Stimulated activated CD8-positive, alpha-beta memory T cell treated with anti-CD3 and anti-CD28 coated beads, Interleukin-15, amount 100 ng/mL, for 48 hours (primary cell): ENCODE measurements around the gene RSPO1.

Source experiments
- DNase-seq, 2 donors: peaks; one replicate each; pipeline ENCODE4 v3.0.0-alpha.2; 2020; ENCODE audit warnings: low read depth in 2 of 2

RSPO1 gene

GRCh38 chr1:37656881-37657280, 22.2 kb upstream of the RSPO1 start:
- no peak for DNase-seq

GRCh38 chr1:37656026-37656425, 21.3 kb upstream of the RSPO1 start:
- DNase-seq: no peak

- no peak for DNase-seq
Measured at GRCh38 chr1:37655274-37655673, 20.6 kb upstream of the RSPO1 start.

GRCh38 chr1:37653906-37654305, 19.2 kb upstream of the RSPO1 start:
- DNase-seq: no peak

GRCh38 chr1:37652976-37653375, 18.3 kb upstream of the RSPO1 start:
- no peak for DNase-seq

GRCh38 chr1:37651803-37652202, 17.1 kb upstream of the RSPO1 start:
- DNase-seq: no peak

GRCh38 chr1:37650721-37651120, 16.0 kb upstream of the RSPO1 start:
- DNase-seq: no peak

- DNase-seq: no peak
Measured at GRCh38 chr1:37650173-37650572, 15.5 kb upstream of the RSPO1 start.

- DNase-seq: no peak
Measured at GRCh38 chr1:37647281-37647680, 12.6 kb upstream of the RSPO1 start.

- no peak for DNase-seq
Measured at GRCh38 chr1:37641059-37641458, 6.4 kb upstream of the RSPO1 start.

- no peak for DNase-seq
Measured at GRCh38 chr1:37636435-37636834, 1.7 kb upstream of the RSPO1 start.

GRCh38 chr1:37634992-37635902, 555 bp upstream of the RSPO1 start:
- no peak for DNase-seq

GRCh38 chr1:37633938-37634243, 801 bp downstream of the RSPO1 start:
- no peak for DNase-seq

- DNase-seq: no peak
Measured at GRCh38 chr1:37633040-37633937, 1.4 kb downstream of the RSPO1 start.

- no peak for DNase-seq
Measured at GRCh38 chr1:37631036-37631435, 3.7 kb downstream of the RSPO1 start.

GRCh38 chr1:37630426-37631028, 4.2 kb downstream of the RSPO1 start:
- DNase-seq: no peak

- DNase-seq: no peak
Measured at GRCh38 chr1:37629726-37630425, 4.8 kb downstream of the RSPO1 start.

- no peak for DNase-seq
Measured at GRCh38 chr1:37629008-37629407, 5.7 kb downstream of the RSPO1 start.

GRCh38 chr1:37628026-37628556, 6.6 kb downstream of the RSPO1 start:
- DNase-seq: no peak

GRCh38 chr1:37622131-37622530, 12.6 kb downstream of the RSPO1 start:
- no peak for DNase-seq

GRCh38 chr1:37621326-37621870, 13.3 kb downstream of the RSPO1 start:
- DNase-seq: no peak
